ENCODE measurements around the gene TNRC6A. TPM values are rescaled to one million over a fixed set of nuclear protein-coding genes. Genes with fewer than 3 reads are reported as not detected.

Gene TNRC6A
- total and polyA plus RNA-seq, 9 of the 15 experiments (the other 6 are each of a cell fraction or from before 2014, with no cell fraction given): 3.4 to 32.1 (median 26.6) TPM

DNA sequence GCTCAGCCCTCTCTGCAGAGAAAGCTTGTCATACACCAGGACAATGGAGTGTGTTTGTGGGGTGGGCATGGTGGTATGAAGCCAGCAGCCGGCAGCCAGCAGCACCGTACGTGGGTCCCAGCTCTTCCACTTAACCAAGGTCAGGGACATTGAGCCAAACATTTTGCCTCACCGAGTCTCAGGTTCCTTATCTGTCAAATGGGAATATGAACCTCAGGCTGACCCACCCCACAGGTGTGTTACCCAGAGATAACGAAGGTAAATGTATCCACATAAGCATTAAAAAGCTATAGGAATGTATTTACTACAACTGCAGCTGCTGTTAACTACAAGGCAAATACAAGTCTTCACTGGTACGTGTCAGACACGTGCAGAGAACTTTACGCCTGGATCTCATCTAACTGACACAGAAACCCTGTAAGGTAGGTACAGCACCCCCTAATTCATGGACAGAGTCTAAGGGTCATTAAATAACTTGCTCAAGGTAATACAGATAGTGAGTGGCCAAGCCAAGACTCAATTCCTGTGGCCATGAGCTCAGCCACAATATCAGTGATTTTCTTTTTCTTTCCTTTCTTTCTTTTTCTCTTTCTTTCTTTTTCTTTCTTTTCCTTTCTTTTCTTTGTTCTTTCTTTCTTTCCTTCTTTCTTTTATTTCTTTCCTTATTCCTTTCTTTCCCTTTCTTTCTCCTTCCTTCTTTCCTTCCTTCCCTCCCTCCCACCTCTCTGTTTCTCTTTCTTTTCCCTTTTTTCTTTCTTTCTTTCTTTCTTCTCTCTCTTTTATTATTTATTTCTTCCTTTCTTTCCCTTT lies 117.3 kb downstream of the TNRC6A start (continued):
- TF ChIP-seq, protein P1, sequence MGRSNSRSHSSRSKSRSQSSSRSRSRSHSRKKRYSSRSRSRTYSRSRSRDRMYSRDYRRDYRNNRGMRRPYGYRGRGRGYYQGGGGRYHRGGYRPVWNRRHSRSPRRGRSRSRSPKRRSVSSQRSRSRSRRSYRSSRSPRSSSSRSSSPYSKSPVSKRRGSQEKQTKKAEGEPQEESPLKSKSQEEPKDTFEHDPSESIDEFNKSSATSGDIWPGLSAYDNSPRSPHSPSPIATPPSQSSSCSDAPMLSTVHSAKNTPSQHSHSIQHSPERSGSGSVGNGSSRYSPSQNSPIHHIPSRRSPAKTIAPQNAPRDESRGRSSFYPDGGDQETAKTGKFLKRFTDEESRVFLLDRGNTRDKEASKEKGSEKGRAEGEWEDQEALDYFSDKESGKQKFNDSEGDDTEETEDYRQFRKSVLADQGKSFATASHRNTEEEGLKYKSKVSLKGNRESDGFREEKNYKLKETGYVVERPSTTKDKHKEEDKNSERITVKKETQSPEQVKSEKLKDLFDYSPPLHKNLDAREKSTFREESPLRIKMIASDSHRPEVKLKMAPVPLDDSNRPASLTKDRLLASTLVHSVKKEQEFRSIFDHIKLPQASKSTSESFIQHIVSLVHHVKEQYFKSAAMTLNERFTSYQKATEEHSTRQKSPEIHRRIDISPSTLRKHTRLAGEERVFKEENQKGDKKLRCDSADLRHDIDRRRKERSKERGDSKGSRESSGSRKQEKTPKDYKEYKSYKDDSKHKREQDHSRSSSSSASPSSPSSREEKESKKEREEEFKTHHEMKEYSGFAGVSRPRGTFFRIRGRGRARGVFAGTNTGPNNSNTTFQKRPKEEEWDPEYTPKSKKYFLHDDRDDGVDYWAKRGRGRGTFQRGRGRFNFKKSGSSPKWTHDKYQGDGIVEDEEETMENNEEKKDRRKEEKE (IDR thresholded peaks at IDR 0.05; ENCODE audit: borderline replicate concordance in 1 of 2, control insufficient read depth in 1 of 2, low read depth in 2 of 2, low read length in 1 of 2): no peak
- TF ChIP-seq EP300 (IDR thresholded peaks at IDR 0.05; ENCODE audit: low read length) (0 out of 2 replicates have a peak, but pooled peaks have one; percentile 11), CTBP1 (IDR thresholded peaks at IDR 0.05; ENCODE audit: borderline replicate concordance) (0 out of 2 replicates have a peak, but pooled peaks have one; percentile 17), ZNF217 (CRISPR knock-in tag; IDR thresholded peaks at IDR 0.05) (no peak), KDM4B (IDR thresholded peaks at IDR 0.05; ENCODE audit: borderline replicate concordance in 2 of 2, low read depth in 1 of 2) (no peak), TEAD4 (IDR thresholded peaks at IDR 0.05; ENCODE audit: low read length) (peak; percentile 49), TEAD4 (CRISPR knock-in tag; IDR thresholded peaks at IDR 0.05; ENCODE audit: borderline replicate concordance) (no peak), TAL1 (IDR thresholded peaks at IDR 0.05) (peak; percentile 35; the same call in 1 of the 2 replicates), NCOA4 (IDR thresholded peaks at IDR 0.05; ENCODE audit: partially characterized antibody) (peak; percentile 21), THRAP3 (IDR thresholded peaks at IDR 0.05; ENCODE audit: borderline replicate concordance) (peak; percentile 64; the same call in 1 of the 2 replicates), EHMT2 (IDR thresholded peaks at IDR 0.05) (peak; percentile 65; the same call in 1 of the 2 replicates), HMG20B (CRISPR knock-in tag; IDR thresholded peaks at IDR 0.05) (no peak), LARP7 (IDR thresholded peaks at IDR 0.05) (peak; percentile 71; the same call in 1 of the 2 replicates)
- TF ChIP-seq, protein P2, sequence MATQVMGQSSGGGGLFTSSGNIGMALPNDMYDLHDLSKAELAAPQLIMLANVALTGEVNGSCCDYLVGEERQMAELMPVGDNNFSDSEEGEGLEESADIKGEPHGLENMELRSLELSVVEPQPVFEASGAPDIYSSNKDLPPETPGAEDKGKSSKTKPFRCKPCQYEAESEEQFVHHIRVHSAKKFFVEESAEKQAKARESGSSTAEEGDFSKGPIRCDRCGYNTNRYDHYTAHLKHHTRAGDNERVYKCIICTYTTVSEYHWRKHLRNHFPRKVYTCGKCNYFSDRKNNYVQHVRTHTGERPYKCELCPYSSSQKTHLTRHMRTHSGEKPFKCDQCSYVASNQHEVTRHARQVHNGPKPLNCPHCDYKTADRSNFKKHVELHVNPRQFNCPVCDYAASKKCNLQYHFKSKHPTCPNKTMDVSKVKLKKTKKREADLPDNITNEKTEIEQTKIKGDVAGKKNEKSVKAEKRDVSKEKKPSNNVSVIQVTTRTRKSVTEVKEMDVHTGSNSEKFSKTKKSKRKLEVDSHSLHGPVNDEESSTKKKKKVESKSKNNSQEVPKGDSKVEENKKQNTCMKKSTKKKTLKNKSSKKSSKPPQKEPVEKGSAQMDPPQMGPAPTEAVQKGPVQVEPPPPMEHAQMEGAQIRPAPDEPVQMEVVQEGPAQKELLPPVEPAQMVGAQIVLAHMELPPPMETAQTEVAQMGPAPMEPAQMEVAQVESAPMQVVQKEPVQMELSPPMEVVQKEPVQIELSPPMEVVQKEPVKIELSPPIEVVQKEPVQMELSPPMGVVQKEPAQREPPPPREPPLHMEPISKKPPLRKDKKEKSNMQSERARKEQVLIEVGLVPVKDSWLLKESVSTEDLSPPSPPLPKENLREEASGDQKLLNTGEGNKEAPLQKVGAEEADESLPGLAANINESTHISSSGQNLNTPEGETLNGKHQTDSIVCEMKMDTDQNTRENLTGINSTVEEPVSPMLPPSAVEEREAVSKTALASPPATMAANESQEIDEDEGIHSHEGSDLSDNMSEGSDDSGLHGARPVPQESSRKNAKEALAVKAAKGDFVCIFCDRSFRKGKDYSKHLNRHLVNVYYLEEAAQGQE (IDR thresholded peaks at IDR 0.05; ENCODE audit: borderline replicate concordance): 0 out of 2 replicates have a peak, but pooled peaks have one; percentile 35
- TF ChIP-seq, protein P2 (CRISPR knock-in tag; IDR thresholded peaks at IDR 0.05; ENCODE audit: low read depth): no peak
